Measurements from ENCODE around the gene INIP.

The INIP gene, protein sequence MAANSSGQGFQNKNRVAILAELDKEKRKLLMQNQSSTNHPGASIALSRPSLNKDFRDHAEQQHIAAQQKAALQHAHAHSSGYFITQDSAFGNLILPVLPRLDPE

DNA sequence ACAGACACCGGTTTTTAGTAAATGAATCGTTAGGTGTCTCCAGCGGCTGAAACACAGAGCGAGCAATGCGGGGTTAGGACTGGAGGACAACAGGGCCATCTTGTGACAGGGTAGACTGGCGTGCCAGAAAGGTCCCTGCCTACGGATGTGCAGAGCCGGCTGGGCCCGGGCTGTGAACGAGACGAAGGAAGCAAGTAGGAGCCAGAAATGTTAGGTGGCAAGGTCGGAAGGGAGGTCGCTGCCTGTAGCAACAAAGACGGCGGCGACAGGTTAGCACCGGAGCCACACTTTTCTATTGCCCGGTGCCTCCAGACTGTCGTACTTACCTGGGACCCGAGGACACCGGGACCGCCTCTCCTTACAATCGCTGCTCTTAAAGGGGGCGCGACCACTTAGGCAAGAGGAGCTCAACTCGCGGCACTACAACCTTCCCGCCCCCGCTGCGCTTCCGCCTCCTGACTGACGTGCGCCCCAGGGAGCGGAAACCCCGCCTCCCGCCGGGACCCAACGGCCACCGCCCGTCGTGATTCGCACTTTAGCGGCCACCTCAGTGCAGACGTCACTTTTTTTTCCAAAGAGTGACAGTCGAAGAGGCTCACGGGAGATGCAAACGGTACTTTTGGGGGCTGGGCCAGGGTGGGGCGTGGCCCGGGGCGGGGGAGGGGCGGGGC, at the start of gene INIP:
Gene INIP (minus strand): TSS at position 457 of the 671 bp plus-strand sequence. CDS start 1,632 bp downstream, outside the sequence.
- DNase-seq (ENCODE audit: low spot score), result peak; percentile 92

DNA sequence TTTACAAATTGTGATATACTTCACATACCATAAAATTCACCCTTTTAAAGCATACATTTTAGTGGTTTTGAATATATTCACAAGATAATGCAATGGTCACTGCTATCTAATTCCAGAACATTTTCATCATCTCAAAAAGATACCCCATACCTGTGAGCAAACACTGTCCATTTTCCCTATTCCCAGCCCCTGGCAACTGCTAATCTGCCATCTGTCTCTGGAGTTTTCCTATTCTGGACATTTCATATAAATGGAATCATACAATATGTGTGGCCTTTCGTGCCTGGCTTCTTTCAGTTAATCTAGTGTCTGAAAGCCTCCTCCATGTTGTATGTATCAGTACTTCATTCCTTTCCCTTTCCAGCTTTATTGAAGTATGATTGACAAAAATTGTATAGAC, 47.4 kb upstream of the INIP start:
- DNase-seq (ENCODE audit: low spot score), result no peak

DNA sequence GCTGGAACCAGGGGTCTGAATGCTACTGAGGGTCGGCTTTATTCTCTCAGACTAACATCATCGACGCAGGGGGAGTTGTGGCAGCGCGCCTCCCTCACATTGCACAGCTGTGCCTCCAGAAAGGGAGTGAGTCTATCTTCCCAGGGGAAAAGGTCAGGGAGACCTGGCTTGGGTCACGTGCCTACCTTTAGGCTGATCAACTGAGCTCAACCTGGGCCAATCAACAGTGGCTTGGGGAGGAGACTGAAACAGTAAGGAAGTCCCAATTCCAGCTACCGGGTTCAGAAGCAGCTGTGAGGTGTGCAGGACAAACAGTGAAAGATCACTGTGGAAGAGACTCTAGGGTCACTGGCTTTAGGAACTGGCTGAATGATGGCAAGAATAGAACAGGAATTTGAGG, 46.9 kb upstream of the INIP start:
- DNase-seq (ENCODE audit: low spot score), result no peak

DNA sequence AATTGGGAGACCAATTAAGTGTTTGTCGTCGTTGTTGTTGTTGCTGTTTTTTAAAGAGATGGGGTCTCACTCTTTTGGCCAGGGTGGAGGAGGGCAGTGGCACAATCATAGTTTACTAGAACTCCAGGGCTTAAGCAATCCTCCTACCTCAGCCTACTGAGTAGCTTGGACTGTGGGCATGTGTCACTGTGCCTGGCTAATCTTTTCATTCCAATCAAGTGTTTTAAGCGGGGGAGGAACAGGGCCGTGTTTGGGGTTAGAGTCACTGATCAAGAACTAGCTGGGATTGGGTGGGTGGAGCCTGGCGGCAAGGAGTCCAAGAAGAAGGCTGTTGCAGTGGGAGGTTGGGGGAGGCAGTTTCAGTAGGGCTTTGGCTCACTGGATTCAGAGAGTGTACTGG, 46.4 kb upstream of the INIP start:
- no peak for DNase-seq (ENCODE audit: low spot score)

DNA sequence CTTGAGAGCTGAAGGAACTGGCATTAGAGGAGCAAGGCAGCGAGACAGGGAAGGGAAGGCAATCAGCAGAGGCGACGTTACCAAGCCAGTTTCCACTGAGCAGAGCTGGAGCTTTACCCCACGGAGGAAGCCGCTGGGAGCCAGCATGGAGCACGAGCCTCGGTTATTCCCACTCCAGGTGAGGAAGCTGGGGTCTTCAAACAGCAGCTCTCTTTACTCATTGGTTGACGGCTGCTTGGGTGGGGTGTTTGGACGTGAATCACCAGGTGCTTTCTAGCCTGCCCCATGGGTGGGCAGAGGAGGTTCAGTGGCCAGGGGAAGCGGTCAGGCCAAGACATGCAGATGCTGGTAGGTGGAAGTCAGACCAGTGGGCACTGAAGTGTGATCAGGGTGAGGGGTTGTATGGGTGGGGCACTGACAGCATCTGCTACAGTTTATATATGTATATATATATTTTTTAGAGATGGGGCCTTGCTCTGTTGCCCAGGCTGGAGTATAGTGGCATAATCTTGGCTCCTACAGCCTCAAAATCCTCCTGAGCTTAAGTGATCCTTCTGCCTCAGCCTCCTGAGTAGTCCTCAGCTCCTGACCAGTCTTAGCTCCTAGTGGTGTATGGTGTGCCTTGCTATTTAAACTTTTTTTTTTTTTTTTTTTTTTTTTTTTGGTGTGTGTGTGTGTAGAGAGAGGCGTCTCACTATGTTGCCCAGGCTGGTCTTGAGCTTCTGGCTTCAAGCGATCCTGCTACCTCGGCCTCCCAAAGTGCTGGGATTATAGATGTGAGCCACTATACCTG, 45.0 kb upstream of the INIP start:
- DNase-seq (ENCODE audit: low spot score), result no peak

DNA sequence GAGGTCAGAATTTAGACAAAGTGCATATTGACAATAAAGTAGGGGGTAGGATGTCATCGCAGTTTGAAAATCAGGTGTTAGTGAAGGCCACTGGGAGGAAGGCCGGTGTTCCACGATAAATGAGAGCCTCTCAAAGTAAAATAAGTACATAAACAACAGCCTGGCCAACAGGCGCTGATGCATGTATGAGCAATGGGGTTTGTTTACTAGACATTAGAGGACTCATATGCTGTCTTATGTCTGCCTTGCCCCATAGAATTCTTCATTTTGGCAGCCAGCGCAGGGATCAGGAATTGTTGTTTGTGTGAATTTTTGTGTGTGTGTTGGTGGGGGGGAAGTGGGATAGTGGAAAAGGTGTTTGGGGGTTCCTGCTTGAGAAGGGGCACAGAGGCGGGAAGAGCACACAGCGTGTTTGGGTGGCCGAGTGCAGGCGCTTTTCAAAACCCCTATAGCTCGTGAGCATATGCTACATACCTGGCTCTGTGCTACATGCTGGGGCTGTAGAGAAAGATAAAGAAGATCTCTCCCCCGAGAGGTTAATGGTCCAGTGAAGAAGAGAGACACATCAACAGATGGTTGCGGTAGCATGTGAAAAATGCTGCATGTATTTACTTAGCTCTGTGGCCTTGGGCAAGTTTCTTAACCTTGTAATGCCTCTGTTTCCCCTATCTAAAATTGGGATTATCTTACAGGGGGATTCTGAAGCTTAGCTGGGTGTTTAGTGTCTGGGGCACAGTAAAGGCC, 44.2 kb upstream of the INIP start:
- no peak for DNase-seq (ENCODE audit: low spot score)

DNA sequence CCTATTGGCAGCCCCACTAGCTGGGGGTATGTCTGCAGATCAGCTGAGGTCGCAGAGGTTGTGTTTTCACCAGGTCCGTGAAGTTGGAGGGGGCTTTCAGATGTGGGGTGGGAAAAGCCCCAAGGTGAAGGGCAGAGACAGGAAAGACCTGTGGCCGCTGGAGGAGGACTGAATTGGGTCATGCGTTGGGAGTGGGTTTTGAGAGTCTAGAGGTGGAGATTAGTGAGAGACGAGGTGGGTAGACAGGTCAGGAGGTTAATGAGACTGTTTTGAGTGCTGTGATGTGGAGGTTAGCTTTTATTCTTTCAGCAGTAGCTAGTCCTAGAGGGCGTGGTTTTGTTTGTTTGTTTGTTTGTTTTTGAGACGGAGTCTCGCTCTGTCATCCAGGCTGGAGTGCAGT, 42.9 kb upstream of the INIP start:
- DNase-seq (ENCODE audit: low spot score), result no peak

DNA sequence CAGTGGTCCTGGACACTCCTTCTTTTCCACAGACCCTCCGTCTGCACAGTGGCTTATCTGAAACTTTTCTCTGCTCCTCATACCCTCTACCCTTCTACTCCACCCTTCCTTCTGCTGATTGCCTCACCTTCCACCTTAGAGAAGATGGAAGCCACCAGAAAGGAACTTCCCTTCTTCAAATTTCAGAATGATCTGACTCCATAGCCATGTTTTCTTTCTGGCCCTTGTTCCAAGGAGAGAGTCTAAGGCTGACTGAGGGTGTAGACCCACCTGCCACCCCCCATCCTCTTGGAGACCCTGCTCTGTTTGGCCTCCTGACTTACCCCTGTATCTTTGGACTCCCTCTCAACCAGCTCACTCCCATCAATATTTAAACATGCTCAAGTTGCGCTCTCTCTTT, 40.0 kb upstream of the INIP start:
- no peak for DNase-seq (ENCODE audit: low spot score)

DNA sequence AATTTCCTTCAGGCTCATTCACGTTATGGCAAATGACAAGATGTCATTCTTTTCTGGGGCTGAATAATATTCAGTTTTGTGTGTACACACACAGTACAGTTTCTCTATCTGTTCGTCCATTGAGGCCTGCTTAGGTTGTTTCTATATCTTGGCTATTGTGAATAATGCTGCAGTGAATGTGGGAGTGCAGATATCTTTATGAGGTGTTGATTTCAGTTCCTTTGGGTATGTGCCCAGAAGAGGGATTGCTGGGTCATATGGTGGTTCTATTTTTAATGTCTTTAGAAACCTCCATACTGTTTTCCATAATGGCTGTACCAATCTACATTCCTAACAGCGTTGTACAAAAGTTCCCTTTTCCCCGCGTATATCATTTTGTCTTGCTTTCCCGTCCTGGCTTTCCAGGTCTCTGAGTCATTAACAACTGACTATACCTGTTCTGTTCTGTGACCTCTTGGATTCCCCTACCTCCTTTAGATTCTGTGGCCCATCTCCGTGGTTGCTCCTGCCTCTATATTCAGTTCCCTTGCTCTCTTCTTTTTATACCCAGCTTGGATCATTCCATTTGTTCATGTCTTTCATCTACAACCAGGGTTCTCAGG, 39.5 kb upstream of the INIP start:
- DNase-seq (ENCODE audit: low spot score), result no peak

DNA sequence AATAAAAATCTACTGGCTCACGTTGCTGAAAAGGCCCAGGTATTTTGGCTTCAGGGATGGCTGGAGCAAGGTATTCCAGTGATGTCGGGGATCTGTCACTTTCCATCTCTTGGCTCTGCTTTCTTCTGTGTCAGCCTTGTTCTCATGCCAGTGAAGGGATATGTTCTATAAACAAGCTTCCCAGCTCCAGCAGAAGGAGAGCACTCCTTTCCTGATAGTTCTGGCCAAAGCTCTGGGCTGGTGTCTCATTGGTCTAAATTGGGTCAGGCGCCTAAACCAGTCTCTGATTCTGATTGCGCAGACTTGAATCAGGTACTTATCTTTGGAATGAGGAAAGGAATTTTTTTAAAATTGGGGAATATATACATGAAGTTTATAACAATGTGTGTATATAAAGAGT, 37.8 kb upstream of the INIP start:
- no peak for DNase-seq (ENCODE audit: low spot score)

DNA sequence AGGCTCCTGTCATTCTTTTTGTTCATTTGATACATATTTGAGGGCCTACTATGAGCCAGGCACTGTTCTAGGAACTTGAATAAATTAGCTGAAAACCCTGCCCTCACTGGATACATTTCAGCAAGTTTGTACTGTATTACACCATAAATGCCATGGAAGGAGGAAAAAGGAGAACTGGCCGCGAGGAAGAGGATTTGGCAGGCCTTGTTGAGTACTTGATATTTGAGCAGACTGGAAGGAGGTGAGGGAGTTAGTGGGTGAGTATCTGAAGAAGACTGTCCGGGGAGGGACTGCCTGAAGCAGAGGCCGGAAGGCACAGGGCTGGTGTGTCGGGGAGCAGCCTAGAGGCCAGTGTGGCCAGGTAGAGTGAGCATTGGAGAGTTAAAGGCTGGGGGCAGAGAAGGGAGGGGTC, 37.1 kb upstream of the INIP start:
- DNase-seq (ENCODE audit: low spot score), result no peak

DNA sequence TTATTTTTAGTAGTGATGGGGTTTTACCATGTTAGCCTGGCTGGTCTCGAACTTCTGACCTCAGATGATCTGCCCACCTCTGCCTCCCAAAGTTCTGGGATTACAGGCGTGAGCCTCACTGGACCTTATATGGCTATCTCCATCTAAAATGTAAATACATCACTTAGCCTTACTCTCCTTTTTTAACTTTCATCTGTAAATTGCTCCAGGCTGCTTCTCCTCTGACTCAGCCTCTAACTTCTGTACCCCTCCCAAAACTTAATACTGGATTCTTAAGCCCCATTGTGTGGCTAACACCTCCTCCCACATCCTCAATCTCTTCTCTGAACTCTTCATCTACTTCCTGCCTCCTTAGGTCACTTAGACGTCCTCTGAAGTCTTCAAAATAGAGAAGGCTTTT, 36.7 kb upstream of the INIP start:
- DNase-seq (ENCODE audit: low spot score), result peak; percentile 91

DNA sequence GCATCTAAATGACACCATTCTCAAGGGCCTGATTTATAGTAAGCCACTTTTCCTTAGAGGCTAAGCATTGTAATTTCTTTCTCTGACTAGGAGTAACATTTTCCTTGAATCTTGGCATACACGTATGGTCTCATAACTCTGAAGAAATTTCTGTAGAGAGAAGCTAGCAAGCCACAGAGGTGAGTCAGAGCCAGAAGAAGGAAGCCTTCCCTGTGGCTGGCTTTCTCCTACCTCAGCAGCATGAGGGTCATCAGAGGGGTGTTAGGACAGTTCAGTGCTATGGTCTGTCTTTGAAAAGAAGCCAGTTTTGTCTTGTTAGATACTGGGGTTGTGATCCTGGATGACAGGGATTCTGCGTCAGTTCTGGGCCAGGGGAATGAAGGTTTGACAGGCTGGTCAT, 35.8 kb upstream of the INIP start:
- DNase-seq (ENCODE audit: low spot score), result no peak

DNA sequence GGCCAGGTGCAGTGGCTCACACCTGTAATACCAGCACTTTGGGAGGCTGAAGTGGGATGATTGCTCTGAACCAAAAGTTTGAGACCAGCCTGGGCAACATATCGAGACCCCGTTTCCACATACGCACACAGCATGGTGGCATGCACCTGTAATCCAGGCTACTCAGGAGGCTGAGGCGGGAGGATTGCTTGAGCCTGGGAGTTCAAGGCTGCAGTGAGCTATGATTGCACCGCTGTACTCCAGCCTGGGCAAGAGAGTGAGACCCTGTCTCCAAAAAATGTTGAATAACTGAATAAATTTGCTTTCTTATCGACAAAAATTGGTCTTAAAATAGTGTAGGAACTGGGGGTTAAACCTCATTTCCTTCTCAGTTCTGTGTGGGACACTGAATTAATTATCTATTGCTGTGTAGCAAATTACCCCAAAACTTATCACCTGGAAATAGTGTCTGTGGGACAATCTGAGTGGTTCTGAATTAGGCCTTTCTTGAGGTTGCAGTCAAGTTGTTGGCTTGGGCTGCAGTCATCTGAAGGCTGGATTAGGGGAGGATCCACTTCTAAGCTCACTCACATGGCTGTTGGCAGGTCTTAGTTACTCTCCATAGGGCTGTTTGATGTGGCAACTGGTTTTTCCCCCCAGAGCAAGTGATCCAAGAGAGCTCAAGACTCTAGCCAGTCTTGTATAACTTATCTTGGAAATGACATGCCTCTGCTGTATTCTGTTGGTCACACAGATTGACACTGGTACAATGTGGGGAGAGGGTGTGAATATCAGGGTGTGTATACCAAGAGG, 34.6 kb upstream of the INIP start:
- DNase-seq (ENCODE audit: low spot score), result no peak

DNA sequence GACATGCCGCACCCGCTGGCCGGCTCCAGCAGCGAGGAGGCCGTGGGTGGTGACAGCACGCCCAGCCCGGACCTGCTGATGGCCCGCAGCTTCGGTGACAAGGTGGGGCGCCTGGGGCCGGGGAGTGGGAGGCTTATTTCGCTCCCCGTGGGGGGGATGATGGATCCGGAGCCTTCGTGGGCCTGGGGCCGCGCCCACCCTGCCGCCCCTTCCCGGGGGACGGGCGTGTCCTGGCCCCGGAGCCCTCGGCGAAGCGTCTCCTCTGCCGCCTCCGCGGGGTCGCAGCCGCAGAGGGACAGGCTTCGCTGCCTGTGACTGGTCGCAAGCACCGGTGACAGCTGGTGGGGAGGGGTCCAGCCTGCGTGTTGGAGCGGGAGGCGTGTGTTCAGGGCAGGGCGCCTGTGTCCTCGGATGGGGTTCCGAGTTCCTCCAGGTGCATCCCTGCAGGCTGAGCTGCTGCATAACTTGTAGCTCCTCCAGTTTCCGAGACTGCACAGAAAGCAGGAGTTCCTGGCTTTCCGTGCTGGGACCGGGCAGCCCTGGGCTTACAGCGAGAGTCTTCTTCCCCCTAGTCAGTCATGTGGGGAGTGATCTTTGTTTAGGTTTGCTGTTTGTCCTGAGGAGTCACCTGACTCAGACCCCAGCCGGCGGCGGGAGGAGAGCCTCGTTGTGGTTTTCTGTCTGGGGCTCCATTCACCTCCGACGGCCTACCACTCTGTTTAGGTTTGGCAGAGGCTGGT, 33.3 kb upstream of the INIP start:
- peak; percentile 73 for DNase-seq (ENCODE audit: low spot score)

DNA sequence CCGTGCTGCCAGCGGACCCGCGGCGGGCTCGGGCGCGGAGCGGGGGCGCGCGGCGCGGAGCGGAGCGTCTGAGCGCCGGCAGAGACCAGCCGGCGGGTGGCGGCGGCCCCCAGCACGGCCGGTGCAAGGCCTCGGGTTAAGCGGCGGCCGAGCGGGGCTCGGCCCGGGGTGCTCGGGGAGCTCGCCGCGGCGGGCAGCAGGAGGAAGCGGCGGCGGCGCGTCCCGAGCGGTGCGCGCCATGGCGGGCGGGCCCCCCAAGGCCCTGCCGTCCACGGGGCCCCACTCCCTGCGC, 32.8 kb upstream of the INIP start:
- DNase-seq (ENCODE audit: low spot score), result no peak

DNA sequence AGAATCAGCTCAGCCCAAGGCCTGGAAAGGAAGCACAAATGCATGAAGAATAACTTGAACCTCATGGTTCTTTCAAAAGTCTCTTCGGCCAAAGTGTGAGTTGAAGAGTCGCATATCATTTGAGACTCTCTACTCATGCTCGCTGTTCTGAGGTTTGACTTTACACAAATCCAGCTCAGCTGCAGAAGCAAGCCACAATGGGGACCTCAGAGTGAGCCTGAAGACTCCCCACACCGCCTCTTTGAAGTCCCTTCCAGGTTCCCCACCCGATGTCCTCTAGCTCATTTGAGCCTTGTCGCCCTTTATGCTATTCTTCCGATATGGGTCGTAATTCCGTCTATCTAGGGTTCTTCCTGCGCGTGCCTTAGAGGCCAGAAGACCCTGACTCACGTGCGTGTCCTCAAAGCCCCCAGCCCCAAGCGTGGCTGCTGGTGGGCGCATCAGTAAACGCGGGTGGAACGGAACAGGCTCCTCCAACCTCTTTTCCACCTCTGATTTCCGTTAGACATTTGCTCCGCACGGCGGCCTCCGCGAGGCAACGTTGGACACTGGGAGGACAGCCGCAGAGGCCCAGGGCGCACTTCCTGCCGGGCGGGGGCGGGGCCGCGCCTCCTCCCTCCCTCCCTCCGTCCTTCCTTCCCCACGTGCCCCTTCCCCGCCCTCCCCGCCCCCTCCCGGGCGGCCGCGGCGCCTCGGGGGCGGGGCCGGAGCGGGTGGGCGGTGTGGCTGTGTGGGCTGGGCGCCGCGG, 32.3 kb upstream of the INIP start, which contains the start of gene SNX30:
Gene SNX30 (plus strand): TSS at position 745 of the 748 bp plus-strand sequence. CDS start 242 bp downstream, outside the sequence.
- peak; percentile 94 for DNase-seq (ENCODE audit: low spot score)

DNA sequence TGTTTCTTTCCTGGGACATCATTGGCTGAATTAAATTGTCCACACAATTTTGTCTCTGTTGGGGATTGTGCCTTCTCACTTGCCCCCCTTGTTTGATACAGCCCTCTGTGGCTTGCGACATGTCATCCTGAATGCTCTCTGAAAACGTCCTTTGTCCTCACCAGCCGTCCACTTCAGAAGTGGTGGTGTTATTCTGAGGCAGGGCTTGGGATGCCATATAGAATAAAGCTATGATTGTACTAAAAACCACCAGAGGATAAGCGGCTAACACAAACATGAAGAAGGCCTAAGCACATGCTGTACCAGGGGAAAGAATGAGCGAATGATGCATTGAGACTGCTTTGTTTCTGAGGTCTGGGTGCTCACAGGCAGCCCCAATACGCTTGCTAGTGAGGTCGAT, 29.2 kb upstream of the INIP start:
- DNase-seq (ENCODE audit: low spot score), result peak; percentile 91

DNA sequence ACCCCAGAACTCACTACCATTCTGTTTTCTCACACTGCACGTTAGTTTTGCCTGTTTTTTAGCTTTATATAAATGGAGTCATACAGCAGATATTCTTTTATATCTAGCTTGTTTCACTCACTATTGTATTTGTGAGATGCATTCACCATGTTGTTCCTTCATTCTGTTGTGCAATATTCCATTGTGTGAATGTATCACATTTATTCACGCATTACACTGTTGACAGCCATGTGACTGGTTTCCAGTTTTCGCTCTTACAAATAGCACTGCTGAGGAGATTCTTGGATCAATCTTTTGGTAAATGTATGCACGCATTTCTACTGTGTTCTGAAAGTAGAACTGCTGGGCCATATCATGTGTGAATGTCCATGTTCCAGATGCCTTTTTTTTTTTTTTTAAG, 26.3 kb upstream of the INIP start:
- DNase-seq (ENCODE audit: low spot score), result no peak

DNA sequence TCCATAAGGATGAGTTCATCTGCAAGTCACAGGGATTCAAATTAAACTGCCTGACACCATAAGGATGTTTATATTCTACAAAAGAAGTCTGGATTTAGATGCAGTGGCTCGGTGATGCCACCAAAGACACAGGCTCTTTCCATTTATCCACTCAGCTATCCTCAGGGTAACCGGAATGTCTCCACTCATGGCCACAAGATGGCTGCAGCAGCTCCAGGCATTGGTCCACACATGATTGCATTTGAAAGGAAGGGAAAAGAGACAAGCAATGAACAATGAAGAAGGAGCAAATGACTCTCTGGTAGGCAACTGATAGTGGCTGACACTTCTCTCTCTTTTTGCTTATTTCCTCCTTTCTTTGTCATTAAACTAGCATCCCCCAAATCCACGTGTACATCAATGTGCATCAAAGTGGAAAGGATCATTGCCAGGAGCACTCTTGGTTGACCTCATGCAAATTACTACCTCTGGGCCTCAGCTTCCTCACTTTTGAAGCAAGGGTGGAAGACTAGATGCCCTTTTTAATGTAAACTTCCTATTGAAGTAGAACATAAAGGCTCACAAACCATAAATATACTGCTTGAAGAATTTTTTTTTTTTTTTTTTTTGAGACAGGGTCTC, 25.4 kb upstream of the INIP start:
- no peak for DNase-seq (ENCODE audit: low spot score)

Data from COLO829 (cell line).